LoVo (cell line): ENCODE data around the gene UCN.
A peak's percentile ranks its signal among the peaks of the same experiment; 100 is the strongest.
"Not testable (repeated sequence)": the region's sequence is repeated elsewhere in the genome, so short reads cannot be mapped to it uniquely, and the experiment has no call there.

Source experiments
- DNase-seq: peaks from one replicate; pipeline ENCODE4 v3.0.0-alpha.2; 2016; ENCODE audit warnings: low spot score

The UCN gene

GRCh38 chr2:27282892-27283291 is 25.4 kb downstream of the UCN start:
- DNase-seq, result no peak

DNA sequence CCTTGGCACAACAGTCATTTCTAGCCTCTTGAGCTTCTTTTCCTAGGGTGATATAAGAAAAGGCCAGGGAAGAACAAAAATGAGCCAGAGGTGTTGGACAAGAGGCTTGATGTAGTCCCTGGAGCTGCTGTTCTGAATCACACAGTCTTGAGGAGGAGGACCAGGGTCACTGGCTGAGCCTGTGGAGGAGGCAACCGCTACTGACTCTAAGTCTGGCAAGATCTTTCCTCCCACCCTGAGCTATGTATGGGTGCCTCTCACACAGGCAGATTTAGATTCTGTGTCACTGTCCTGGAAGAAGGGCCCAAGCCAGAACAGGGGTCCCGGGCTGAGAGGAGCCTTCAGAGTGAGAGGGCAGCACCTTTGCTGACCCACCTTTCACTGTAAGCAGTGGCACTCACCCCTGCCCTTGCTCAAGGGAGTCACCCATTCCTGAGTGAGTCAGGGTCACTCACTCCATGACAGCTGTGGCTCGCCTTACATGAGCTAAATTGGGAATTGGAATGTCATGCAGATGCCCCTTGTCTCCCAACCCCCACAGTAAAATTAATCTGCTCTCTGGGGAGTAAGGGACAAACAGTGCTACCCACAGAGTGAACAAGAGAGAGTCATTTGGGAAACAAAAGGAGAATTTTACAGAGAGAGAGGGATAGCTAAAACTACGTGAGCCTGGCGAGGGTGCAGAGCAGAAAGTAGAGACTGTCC is 26.2 kb downstream of the UCN start, which contains the start of gene TRIM54:
Gene TRIM54 (plus strand): TSS at position 575 of the 705 bp plus-strand sequence. CDS start 303 bp downstream, outside the sequence.
- DNase-seq, result no peak

DNA sequence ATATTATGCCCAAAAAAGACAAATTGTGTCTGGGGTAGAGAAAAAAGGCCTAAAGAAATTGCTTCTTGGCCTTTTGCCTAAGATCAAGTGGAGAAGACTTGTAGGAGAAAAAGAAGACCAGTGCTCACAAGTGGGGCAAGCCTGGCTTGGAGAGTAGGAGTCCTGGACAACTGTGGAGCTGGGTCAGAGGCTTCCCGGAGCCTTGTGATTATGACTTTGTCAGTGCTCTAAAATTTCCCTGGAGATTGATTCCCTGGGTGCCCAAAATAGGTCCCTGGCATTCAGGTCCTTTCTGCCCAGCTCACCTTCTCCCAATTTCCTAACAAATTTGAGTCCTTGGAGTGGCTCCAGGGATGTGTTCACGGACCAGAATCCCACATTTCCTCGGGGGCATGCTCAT is 26.8 kb downstream of the UCN start:
- no peak for DNase-seq

- DNase-seq, result no peak
Observed at GRCh38 chr2:27280826-27281225, 27.4 kb downstream of the UCN start.

DNA sequence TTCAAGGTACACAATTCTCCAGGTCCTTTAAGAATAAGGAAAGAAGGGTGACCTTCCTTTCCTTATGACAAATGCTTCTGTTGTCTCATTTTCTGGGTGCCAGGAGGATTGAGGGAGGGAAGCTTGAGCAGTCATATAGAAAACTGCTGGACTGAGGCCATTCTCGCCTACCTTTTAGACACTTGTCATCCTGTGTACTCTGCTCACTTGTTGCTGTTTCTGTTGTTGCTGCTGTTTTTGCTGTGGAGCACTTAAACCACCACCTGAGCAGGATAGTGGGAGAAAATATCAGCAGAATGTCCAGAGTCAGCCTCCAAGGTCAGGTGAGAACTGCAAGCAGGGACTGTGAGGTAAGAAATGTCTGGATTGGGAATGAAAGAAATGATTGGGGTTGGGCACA is 30.2 kb downstream of the UCN start:
- DNase-seq, result no peak

- no peak for DNase-seq
Observed at GRCh38 chr2:27275211-27276150, 32.8 kb downstream of the UCN start, which contains the start of gene DNAJC5G. Gene DNAJC5G, plus strand, starts transcription at chr2:27275433. Its CDS starts 1,296 bp downstream, at chr2:27276729.

- not testable (repeated sequence) for DNase-seq
Observed at GRCh38 chr2:27272537-27273522, 35.4 kb downstream of the UCN start.

DNA sequence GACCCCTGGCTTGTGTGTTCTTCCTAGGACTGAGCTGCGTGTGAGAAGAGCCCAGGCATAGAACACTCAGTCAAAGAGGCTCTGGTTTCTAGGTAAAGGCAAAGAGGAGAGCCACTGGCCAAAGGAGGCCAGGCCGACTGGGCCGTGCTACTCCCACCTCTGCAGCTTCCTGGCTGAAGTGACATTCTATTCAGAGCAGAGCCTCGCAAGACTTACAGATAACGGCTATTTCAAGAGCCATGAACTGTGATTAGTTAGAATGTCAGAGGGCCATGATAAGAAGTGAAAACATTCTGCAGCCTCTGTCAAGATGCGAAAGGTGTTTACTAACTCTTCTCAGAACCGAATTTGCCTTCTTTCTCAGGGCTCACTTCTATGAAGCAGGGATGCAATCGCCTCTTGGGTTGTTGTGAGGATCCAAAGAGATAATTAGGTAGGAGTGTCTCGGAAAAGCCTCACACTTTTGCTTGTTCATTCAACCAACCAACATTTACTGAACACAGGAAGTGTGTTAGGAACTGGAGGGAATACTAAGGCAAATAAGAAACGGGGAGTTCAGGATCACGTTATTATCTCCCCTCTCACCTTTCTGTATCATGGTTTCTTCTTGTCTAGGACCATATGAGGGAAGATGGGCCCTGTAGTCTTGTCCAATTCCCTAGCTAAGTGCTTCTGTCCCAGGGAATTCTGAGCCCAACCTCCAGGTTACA is 36.5 kb downstream of the UCN start:
- DNase-seq, result no peak

GRCh38 chr2:27270670-27271069 is 37.6 kb downstream of the UCN start:
- DNase-seq, result no peak

- no peak for DNase-seq
Observed at GRCh38 chr2:27270131-27270530, 38.1 kb downstream of the UCN start.

GRCh38 chr2:27268296-27268695 is 39.9 kb downstream of the UCN start:
- not testable (repeated sequence) for DNase-seq

GRCh38 chr2:27265536-27265870 is 42.7 kb downstream of the UCN start:
- DNase-seq, result no peak

- peak; percentile 30 for DNase-seq
Observed at GRCh38 chr2:27264753-27265535, 43.3 kb downstream of the UCN start.

GRCh38 chr2:27264253-27264752 is 43.9 kb downstream of the UCN start:
- no peak for DNase-seq

DNA sequence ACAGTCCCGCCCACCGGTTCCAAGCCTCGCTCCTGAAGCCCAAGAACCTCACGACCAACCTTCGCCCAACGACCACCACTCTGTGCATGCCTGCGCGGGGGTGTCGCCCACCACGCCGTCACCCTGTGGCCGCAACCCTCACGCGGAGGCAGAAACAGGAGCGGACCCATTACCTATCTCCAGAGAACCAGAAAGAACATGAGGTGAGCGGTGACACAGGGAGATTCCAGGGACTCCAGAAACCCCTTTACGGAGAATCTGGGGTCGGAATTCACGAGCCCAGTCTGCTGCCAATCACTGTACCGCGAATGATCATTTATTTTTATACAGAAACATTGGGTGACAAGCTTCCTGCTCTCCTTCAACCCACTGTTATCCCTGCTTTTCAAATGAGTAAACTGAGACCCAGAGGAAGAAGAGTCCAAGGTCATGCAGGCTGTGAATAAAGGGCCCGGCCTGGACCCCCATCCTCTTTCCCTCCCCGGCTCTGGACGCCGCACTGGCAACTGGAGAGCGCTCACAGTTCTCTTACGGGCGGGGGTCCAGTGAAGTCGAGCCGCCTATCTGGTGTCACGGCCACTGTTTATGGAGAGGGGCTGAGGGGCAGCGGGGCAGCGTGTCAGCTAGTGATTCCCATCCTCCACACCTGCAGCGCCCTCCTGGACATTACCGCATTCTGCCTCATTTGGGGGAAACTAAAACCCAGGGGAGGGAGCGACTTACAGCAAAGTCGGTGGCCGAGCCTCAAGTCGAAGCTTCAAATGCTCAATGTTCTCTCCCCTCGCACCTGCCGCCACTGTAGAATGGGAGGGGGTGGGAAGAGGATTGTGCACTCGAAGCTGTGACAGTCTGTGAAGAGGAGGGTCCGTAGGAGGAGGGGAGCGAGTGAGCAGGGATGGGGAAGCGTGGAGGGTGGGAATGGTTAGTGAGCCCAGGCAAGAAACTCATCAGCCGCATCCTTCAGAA is 44.7 kb downstream of the UCN start:
- DNase-seq, result no peak

DNA sequence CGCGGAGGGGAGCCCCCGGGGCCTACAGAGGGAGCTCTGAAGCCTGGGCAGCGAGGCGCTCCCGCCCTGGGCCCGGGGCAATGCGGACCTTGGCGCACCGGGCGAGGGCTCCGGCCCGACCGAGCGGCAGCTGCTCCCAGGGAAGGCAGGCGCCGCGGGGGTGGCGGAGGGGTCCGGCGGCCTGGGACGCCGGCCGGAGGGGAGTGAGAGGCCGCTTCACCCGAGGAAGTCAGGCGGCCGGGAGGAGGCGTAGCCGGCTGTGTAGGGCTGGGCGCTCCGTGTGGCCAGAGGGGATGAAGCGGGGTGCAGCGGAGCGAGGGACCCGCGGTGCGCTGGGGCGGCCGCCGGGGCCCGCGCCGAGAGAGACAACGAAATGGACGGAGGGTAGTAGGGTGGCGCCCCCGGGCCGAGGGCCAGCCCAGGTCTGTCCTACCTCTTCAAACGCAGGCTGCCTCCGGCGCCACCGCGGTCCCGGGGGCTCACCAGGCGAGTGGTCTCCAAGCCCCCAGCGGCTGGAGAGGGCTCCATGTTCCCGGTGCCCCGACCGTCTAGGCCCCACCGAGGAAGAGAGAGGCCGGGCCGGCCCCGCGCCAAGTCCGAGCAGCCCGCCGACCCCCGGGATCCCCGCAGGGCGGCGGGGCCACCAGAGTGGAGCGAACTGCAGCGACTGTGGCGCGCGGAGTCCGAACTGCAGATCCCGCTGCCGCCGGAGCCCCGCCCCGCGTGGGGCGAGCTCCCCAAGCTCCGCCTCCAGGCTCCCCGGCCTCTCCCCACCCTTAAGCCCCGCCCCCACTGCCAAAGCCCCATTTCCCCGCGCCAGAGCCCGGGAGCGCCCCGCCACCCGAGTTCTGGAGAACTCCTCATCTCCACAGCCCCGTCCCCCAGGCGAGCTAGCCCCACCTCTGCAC is 45.6 kb downstream of the UCN start, which contains the start of gene SLC30A3:
Gene SLC30A3 (minus strand): TSS at position 669 of the 908 bp plus-strand sequence. CDS start 141 bp downstream, at position 528.
- DNase-seq, result peak; percentile 76

GRCh38 chr2:27261926-27262298 is 46.3 kb downstream of the UCN start:
- no peak for DNase-seq
